Upper lobe of left lung (tissue), 6 donors: ENCODE measurements around the gene ZNF738. TPM values are rescaled to one million over a fixed set of nuclear protein-coding genes. Genes with fewer than 3 reads are reported as not detected.

ENCODE experiments used
- ATAC-seq, 2 donors: fragments of 200-7000 bp; cut with Tn5 transposase; one replicate each; pipeline ENCODE4 v1.9.1; 2022; ENCODE audit warnings: mild to moderate bottlenecking in 2 of 2, moderate library complexity in 2 of 2; ENCODE audit not compliant: low FRiP score in 2 of 2
- DNase-seq, 2 donors: peaks; one replicate each; pipeline ENCODE4 v3.0.0-alpha.2; 2019 to 2020
- H3K27ac ChIP-seq, 4 donors: fragments of 200-600 bp; sonication (generic); one replicate each; pipeline ENCODE4 v1.5.1; 2016 to 2019
- H3K27me3 ChIP-seq, 4 donors: fragments of 200-600 bp; sonication (generic); one replicate each; pipeline ENCODE4 v1.5.1; 2017 to 2019
- H3K36me3 ChIP-seq, 4 donors: fragments of 200-600 bp; sonication (generic); one replicate each; pipeline ENCODE4 v1.5.1; 2016 to 2019
- H3K4me1 ChIP-seq, 4 donors: fragments of 200-600 bp; sonication (generic); one replicate each; pipeline ENCODE4 v1.5.1; 2018 to 2019
- H3K4me3 ChIP-seq, 4 donors: fragments of 200-600 bp; sonication (generic); one replicate each; pipeline ENCODE4 v1.5.1; 2017 to 2019; ENCODE audit warnings: mild to moderate bottlenecking in 2 of 4, moderate library complexity in 1 of 4
- H3K9me3 ChIP-seq, 4 donors: fragments of 200-600 bp; sonication (generic); one replicate each; pipeline ENCODE4 v1.5.1; 2018 to 2019
- CTCF ChIP-seq, 6 experiments: fragments of 450-650 bp in 4 of 6; fragments of 200-600 bp in 2 of 6; sonication (generic) in 2 of 6; IDR thresholded peaks; one replicate each; pipeline ENCODE4 v1.5.1; 2016 to 2019; ENCODE audit warnings: antibody characterized with exemption in 6 of 6
- EP300 ChIP-seq, 4 donors: sonication (generic); formaldehyde crosslinking; IDR thresholded peaks; one replicate each; pipeline ENCODE4 v1.5.1; 2017; ENCODE audit warnings: antibody characterized with exemption in 4 of 4, control low read depth in 2 of 4
- POLR2A ChIP-seq, 4 donors: fragments of 450-650 bp; IDR thresholded peaks; one replicate each; pipeline ENCODE4 v1.5.1; 2016 to 2017; ENCODE audit warnings: antibody characterized with exemption in 4 of 4, mild to moderate bottlenecking in 2 of 4
- POLR2AphosphoS5 ChIP-seq, 2 donors: sonication (generic); formaldehyde crosslinking; IDR thresholded peaks; one replicate each; pipeline ENCODE4 v1.5.1; 2017; ENCODE audit warnings: antibody characterized with exemption in 2 of 2
- WGBS, 2 donors: methylation state at CpG; one replicate each; pipeline ENCODE4 v1.1.5; 2017 to 2018; 5-methylcytosine and 5-hydroxymethylcytosine counted together
- total RNA-seq, 6 donors: library from RNA; depleted of rRNA in 4 of 6; stranded (reverse); fragments of >200 nt in 4 of 6; gene quantifications; one replicate each; pipeline versions ENCODE4 v1.1.0 to v1.2.1, GENCODE V29; 2016 to 2021
- donor health status: DM: no; HTN: no; CAD: no; lungs with moderate emphysema.
- donor health status: DM: no; HTN: yes; CAD: no; lungs with severe emphysema.

The ZNF738 gene
- total RNA-seq, 6 donors from 2014 or later: 4.0 to 27.2 (median 6.8) TPM

- Histone ChIP-seq H3K9me3 (peaks cover 0 to 9% (median 4%) of the 10 kb centered on the region in 4 donors), H3K4me3 (no peak overlapping the region), H3K27me3 (no peaks in the 10 kb centered on the region), H3K4me1 (peaks cover 0 to 11% (median 10%) of the 10 kb centered on the region in 4 donors), H3K36me3 (peaks cover 4 to 29% (median 14%) of the 10 kb centered on the region in 4 donors), H3K27ac (no peak overlapping the region)
- no peak for ATAC-seq
- WGBS, 2 donors: 89 to 96% methylated on average over 1 of the region's 1 CpG
- TF ChIP-seq CTCF (IDR thresholded peaks at IDR 0.05): no peak
- TF ChIP-seq POLR2AphosphoS5 (IDR thresholded peaks at IDR 0.05): no peak
- no peak for TF ChIP-seq POLR2A (IDR thresholded peaks at IDR 0.05)
- no peak for TF ChIP-seq EP300 (IDR thresholded peaks at IDR 0.05)
- no peak for DNase-seq
Observed at GRCh38 chr19:21402303-21402985, 43.6 kb downstream of the ZNF738 start.

GRCh38 chr19:21410166-21410565 lies 51.4 kb downstream of the ZNF738 start:
- H3K4me3 ChIP-seq: no peak overlapping the region
- TF ChIP-seq POLR2A (IDR thresholded peaks at IDR 0.05) (no peak), EP300 (IDR thresholded peaks at IDR 0.05) (no peak), CTCF (IDR thresholded peaks at IDR 0.05) (no peak), POLR2AphosphoS5 (IDR thresholded peaks at IDR 0.05) (no peak)
- DNase-seq (no peak), ATAC-seq (no peak)
- no peak overlapping the region for H3K27ac ChIP-seq
- H3K9me3 ChIP-seq: peaks cover 0 to 31% (median 4%) of the 10 kb centered on the region in 4 donors
- no peaks in the 10 kb centered on the region for H3K4me1 ChIP-seq
- 94 to 100% methylated on average over 1 of the region's 1 CpG for WGBS, 2 donors
- peaks cover 16 to 85% (median 52%) of the 10 kb centered on the region in 4 donors for H3K36me3 ChIP-seq
- H3K27me3 ChIP-seq: no peaks in the 10 kb centered on the region

GRCh38 chr19:21422244-21422643 lies 63.4 kb downstream of the ZNF738 start:
- H3K4me3 ChIP-seq: no peak overlapping the region
- peaks cover 0 to 15% (median 2%) of the 10 kb centered on the region in 4 donors for H3K36me3 ChIP-seq
- ATAC-seq: no peak
- H3K9me3 ChIP-seq: peaks cover 52 to 82% (median 78%) of the 10 kb centered on the region in 4 donors
- TF ChIP-seq EP300 (IDR thresholded peaks at IDR 0.05) (no peak), POLR2AphosphoS5 (IDR thresholded peaks at IDR 0.05) (no peak), POLR2A (IDR thresholded peaks at IDR 0.05) (no peak), CTCF (IDR thresholded peaks at IDR 0.05) (no peak)
- no peak for DNase-seq
- no peaks in the 10 kb centered on the region for H3K4me1 ChIP-seq
- H3K27me3 ChIP-seq: no peaks in the 10 kb centered on the region
- no peak overlapping the region for H3K27ac ChIP-seq

- no peaks in the 10 kb centered on the region for H3K27me3 ChIP-seq
- no peak overlapping the region for H3K4me3 ChIP-seq
- peaks cover 63 to 92% (median 87%) of the 10 kb centered on the region in 4 donors for H3K9me3 ChIP-seq
- DNase-seq (no peak), ATAC-seq (no peak)
- H3K27ac ChIP-seq: no peak overlapping the region
- H3K4me1 ChIP-seq: no peaks in the 10 kb centered on the region
- peaks cover 0 to 11% (median 2%) of the 10 kb centered on the region in 4 donors for H3K36me3 ChIP-seq
- 93 to 97% methylated on average over 1 of the region's 1 CpG for WGBS, 2 donors
- TF ChIP-seq POLR2AphosphoS5 (IDR thresholded peaks at IDR 0.05) (no peak), EP300 (IDR thresholded peaks at IDR 0.05) (no peak), POLR2A (IDR thresholded peaks at IDR 0.05) (no peak), CTCF (IDR thresholded peaks at IDR 0.05) (no peak)
Observed at GRCh38 chr19:21423057-21424041, 64.5 kb downstream of the ZNF738 start.

Other genes starting within 250 kb of the ZNF738 start
- gene ZNF431, start 217.0 kb upstream of the ZNF738 start, total RNA-seq: 10 to 100 TPM; 16.6 to 74.1 (median 38.1) TPM
- 10 to 100 TPM in 5 of 6 donors, 1 to 10 TPM in 1; 8.1 to 39.8 (median 12.6) TPM for gene ZNF708, start 29.6 kb upstream of the ZNF738 start, total RNA-seq
- gene ZNF493, start 38.1 kb downstream of the ZNF738 start, total RNA-seq: 10 to 100 TPM; 19.0 to 86.3 (median 29.7) TPM
- gene ZNF429, start 146.6 kb downstream of the ZNF738 start, total RNA-seq: 10 to 100 TPM; 11.8 to 35.2 (median 24.3) TPM